Gastrocnemius medialis (tissue), 4 donors: Measurements from ENCODE around the gene NUP50. TPM values are rescaled to one million over a fixed set of nuclear protein-coding genes. Genes with fewer than 3 reads are reported as not detected.

Source experiments
- ATAC-seq, 2 donors: fragments of 150-250 bp; one replicate each; pipeline ENCODE4 v1.9.1; 2016
- DNase-seq, 2 donors: peaks; one replicate each; pipeline ENCODE4 v3.0.0-alpha.2; 2019
- H3K27ac ChIP-seq, 4 donors: fragments of 200-600 bp; sonication (generic); 1 replicate in 1 of 4; 2 replicates in 3 of 4; pipeline ENCODE4 v1.5.1; 2016 to 2018; ENCODE audit warnings: mild to moderate bottlenecking in 2 of 4, moderate library complexity in 1 of 4
- H3K27me3 ChIP-seq, 3 donors: fragments of 200-600 bp; sonication (generic) in 2 of 3; 1 replicate in 1 of 3; 2 replicates in 2 of 3; pipeline versions ENCODE4 v1.5.1 to v1.6.0; 2016 to 2019; ENCODE audit warnings: mild to moderate bottlenecking in 1 of 3, moderate library complexity in 1 of 3
- H3K36me3 ChIP-seq, 2 donors: fragments of 200-600 bp; sonication (generic) in 1 of 2; one replicate each; pipeline ENCODE4 v1.5.1; 2017 to 2018
- H3K4me1 ChIP-seq, 2 donors: fragments of 200-600 bp; sonication (generic) in 1 of 2; one replicate each; pipeline ENCODE4 v1.5.1; 2016 to 2017; ENCODE audit warnings: mild to moderate bottlenecking in 2 of 2
- H3K4me3 ChIP-seq, 4 donors: fragments of 200-600 bp; sonication (generic) in 3 of 4; 1 replicate in 1 of 4; 2 replicates in 3 of 4; pipeline ENCODE4 v1.5.1; 2016 to 2019; ENCODE audit warnings: mild to moderate bottlenecking in 2 of 4
- H3K9me3 ChIP-seq, 3 donors: fragments of 200-600 bp; sonication (generic) in 2 of 3; 1 replicate in 1 of 3; 2 replicates in 2 of 3; pipeline ENCODE4 v1.5.1; 2016 to 2019
- CTCF ChIP-seq, 5 experiments: fragments of 450-650 bp in 3 of 5; fragments of 200-600 bp in 2 of 5; sonication (generic) in 2 of 5; IDR thresholded peaks in 4 of 5; conservative IDR thresholded peaks in 1 of 5; 1 replicate in 4 of 5; 2 replicates in 1 of 5; pipeline ENCODE4 v1.5.1; 2016 to 2019; ENCODE audit warnings: antibody characterized with exemption in 5 of 5, mild to moderate bottlenecking in 3 of 5, moderate library complexity in 3 of 5
- POLR2A ChIP-seq, 2 donors: fragments of 450-650 bp; IDR thresholded peaks; one replicate each; pipeline ENCODE4 v1.6.1; 2017; ENCODE audit warnings: antibody characterized with exemption in 2 of 2, mild to moderate bottlenecking in 2 of 2, moderate library complexity in 2 of 2
- in situ Hi-C, 4 donors: fragments of 200-750 bp; cut with MboI; loops; one replicate each; pipeline versions ENCODE4 v1.15.0 to v1.8.0; 2017; ENCODE audit warnings: low sequenced_read_pairs in 4 of 4
- intact Hi-C: fragments of 100-400 bp; cut with DNase I; formaldehyde crosslinking; loops from one replicate; pipeline ENCODE4 v1.15.1; 2023; ENCODE audit warnings: low total_unique reads
- total RNA-seq, 4 donors: library from RNA; depleted of rRNA; stranded (reverse); fragments of >200 nt; gene quantifications; one replicate each; pipeline versions ENCODE4 v1.1.0 to v1.2.3, GENCODE V29; 2016

Gene NUP50
- total RNA-seq, 4 donors from 2014 or later, result 18.0 to 30.6 (median 26.3) TPM

GRCh38 chr22:45231293-45231692 lies 67.6 kb downstream of the NUP50 start:
- H3K27me3 ChIP-seq, result no peaks in the 10 kb centered on the region
- in situ Hi-C loops, result no loop called here
- H3K4me3 ChIP-seq, result no peak overlapping the region
- no peaks in the 10 kb centered on the region for H3K4me1 ChIP-seq
- intact Hi-C loops, result no loop called here
- DNase-seq, result no peak
- H3K9me3 ChIP-seq, result no peaks in the 10 kb centered on the region
- ATAC-seq, result no peak
- no peaks in the 10 kb centered on the region for H3K36me3 ChIP-seq
- no peak overlapping the region for H3K27ac ChIP-seq
- TF ChIP-seq CTCF (IDR thresholded peaks at IDR 0.05 in 4 of 5, conservative IDR thresholded peaks at IDR 0.05 in 1 of 5) (no peak), POLR2A (IDR thresholded peaks at IDR 0.05) (no peak)

- H3K4me3 ChIP-seq, result no peak overlapping the region
- in situ Hi-C loops, result no loop called here
- H3K27me3 ChIP-seq, result no peaks in the 10 kb centered on the region
- ATAC-seq (no peak), DNase-seq (no peak)
- no peak overlapping the region for H3K27ac ChIP-seq
- intact Hi-C loops, result no loop called here
- no peaks in the 10 kb centered on the region for H3K4me1 ChIP-seq
- H3K36me3 ChIP-seq, result no peaks in the 10 kb centered on the region
- no peaks in the 10 kb centered on the region for H3K9me3 ChIP-seq
- no peak for TF ChIP-seq POLR2A (IDR thresholded peaks at IDR 0.05)
Observed at GRCh38 chr22:45233386-45233785, 69.7 kb downstream of the NUP50 start.

- intact Hi-C loops, result no loop called here
Observed at GRCh38 chr22:45233827-45234226, 70.1 kb downstream of the NUP50 start.

GRCh38 chr22:45235101-45235777 lies 71.5 kb downstream of the NUP50 start:
- Histone ChIP-seq H3K27me3 (no peaks in the 10 kb centered on the region), H3K27ac (no peak overlapping the region), H3K9me3 (no peaks in the 10 kb centered on the region), H3K36me3 (no peaks in the 10 kb centered on the region), H3K4me1 (peaks cover 8% of the 10 kb centered on the region in 2 donors), H3K4me3 (no peak overlapping the region)
- in situ Hi-C loops, result no loop called here
- TF ChIP-seq POLR2A (IDR thresholded peaks at IDR 0.05), result no peak
- TF ChIP-seq CTCF (IDR thresholded peaks at IDR 0.05 in 4 of 5, conservative IDR thresholded peaks at IDR 0.05 in 1 of 5), result no peak
- ATAC-seq (no peak), DNase-seq (no peak)
- intact Hi-C loops, result no loop called here

More at GRCh38 chr22:45233827-45234226, 70.1 kb downstream of the NUP50 start:
- Histone ChIP-seq H3K4me3 (no peak overlapping the region), H3K4me1 (no peaks in the 10 kb centered on the region), H3K36me3 (no peaks in the 10 kb centered on the region), H3K27ac (no peak overlapping the region), H3K27me3 (no peaks in the 10 kb centered on the region), H3K9me3 (no peaks in the 10 kb centered on the region)
- DNase-seq (no peak), ATAC-seq (no peak)
- TF ChIP-seq CTCF (IDR thresholded peaks at IDR 0.05 in 4 of 5, conservative IDR thresholded peaks at IDR 0.05 in 1 of 5), result no peak
- TF ChIP-seq POLR2A (IDR thresholded peaks at IDR 0.05), result no peak
- in situ Hi-C loops, result no loop called here

DNA sequence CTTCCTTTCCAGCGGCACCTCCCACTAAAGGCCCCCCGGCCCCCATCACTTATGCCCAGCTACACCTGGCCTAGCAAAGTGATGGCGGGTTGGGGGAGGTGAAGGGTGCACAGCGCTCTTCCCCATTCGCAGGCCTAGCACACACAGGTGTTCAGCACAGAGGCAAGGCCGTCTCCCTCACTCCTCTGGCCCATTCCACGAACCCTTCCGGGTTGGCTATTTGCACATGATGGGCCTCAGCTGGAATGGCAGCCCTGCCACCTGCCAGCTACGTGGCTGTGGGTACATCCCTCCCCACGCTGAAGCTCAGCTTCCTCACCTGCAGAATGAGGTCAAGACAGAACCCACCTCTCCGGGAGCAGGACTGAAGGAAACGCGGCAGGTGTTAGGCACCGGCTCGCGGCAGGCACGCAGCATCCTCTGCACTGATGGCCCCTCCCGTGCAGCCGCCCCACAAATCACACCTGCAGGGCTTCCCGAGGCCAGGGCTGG lies 72.2 kb downstream of the NUP50 start:
- ATAC-seq, result no peak
- no peak overlapping the region for H3K27ac ChIP-seq
- no peaks in the 10 kb centered on the region for H3K36me3 ChIP-seq
- peaks cover 8 to 10% of the 10 kb centered on the region in 2 donors for H3K4me1 ChIP-seq
- no peak overlapping the region for H3K4me3 ChIP-seq
- no peak for TF ChIP-seq POLR2A (IDR thresholded peaks at IDR 0.05)
- no peak for TF ChIP-seq CTCF (IDR thresholded peaks at IDR 0.05 in 4 of 5, conservative IDR thresholded peaks at IDR 0.05 in 1 of 5)
- in situ Hi-C loops, result no loop called here
- DNase-seq, result no peak
- no peaks in the 10 kb centered on the region for H3K9me3 ChIP-seq
- intact Hi-C loops, result no loop called here
- no peaks in the 10 kb centered on the region for H3K27me3 ChIP-seq
